Body of pancreas (tissue), 4 donors: Measurements from ENCODE around the gene UNC93A.

Source experiments
- CTCF ChIP-seq, 7 experiments: fragments of 450-650 bp in 4 of 7; fragments of 200-600 bp in 3 of 7; sonication (generic) in 3 of 7; IDR thresholded peaks; one replicate each; pipeline ENCODE4 v1.5.1; 2016 to 2019; ENCODE audit warnings: antibody characterized with exemption in 7 of 7
- POLR2A ChIP-seq, 3 donors: fragments of 450-650 bp; IDR thresholded peaks; one replicate each; pipeline ENCODE4 v1.6.1; 2016; ENCODE audit warnings: antibody characterized with exemption in 3 of 3, mild to moderate bottlenecking in 2 of 3

GRCh38 chr6:167291623-167292300 is 647 bp downstream of the UNC93A start:
- TF ChIP-seq CTCF (IDR thresholded peaks at IDR 0.05) (no peak), POLR2A (IDR thresholded peaks at IDR 0.05) (no peak)
